ENCODE data around the gene EFNA2. TPM values are rescaled to one million over a fixed set of nuclear protein-coding genes. Genes with fewer than 3 reads are reported as not detected.

The EFNA2 gene
- polyA plus RNA-seq, 1 of the 3 experiments (the other 2 are of a cell fraction), result 1.1 TPM

DNA sequence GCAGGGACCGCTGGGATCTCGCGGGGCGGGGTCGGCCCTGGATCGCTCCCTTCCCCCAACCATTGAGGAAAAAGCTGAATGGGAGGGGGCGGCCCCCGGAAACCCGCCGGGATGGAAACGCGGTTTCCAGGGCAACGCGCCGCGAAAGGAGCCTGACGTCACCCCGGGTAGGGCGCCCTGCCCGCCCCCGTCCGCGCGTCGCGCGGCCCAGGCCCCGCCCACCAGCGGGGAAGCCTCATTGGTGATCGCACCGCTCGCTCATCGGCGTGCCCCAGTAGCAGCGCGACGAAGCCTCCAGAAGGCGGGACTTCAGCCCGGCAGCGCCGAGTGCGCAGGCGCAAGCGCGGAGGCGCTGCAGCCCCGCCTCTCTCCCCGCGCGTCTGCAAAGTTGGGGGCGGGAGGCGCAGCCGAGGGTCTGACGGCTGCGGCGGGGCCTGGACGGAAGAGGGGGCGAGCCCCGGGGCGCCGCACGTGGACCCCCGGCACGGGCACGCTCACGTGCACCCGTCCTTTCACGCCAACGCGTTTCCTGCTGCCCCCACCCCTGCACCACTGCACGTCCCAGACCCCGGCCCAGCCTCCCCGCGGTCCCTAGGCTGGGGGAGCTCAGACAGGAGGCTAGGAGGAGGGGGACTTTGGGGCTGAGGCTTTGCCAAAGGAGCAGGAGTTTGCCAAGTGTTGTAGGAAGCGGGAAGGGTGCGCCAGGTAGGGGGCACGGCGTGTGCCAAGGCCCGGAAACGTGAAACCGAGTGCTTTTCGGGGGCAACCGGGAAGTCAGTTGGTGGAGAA lies 24.7 kb upstream of the EFNA2 start (continued):
- TF ChIP-seq REST (IDR thresholded peaks at IDR 0.05; ENCODE audit: low read depth, low read length) (no peak), NFIC (IDR thresholded peaks at IDR 0.05; ENCODE audit: borderline replicate concordance) (no peak), YY1 (IDR thresholded peaks at IDR 0.05; ENCODE audit: low read depth) (no peak), TAF1 (IDR thresholded peaks at IDR 0.05; ENCODE audit: borderline replicate concordance, low read depth, low read length) (no peak), FOXJ3 (CRISPR knock-in tag; IDR thresholded peaks at IDR 0.05) (no peak), SIN3A (IDR thresholded peaks at IDR 0.05; ENCODE audit: borderline replicate concordance, low read depth, low read length) (peak; percentile 64; the same call in 1 of the 2 replicates), NRF1 (IDR thresholded peaks at IDR 0.05; ENCODE audit: low read depth, low read length) (peak; percentile 85), MEF2A (IDR thresholded peaks at IDR 0.05; ENCODE audit: borderline replicate concordance, low read depth) (no peak), GATA2 (CRISPR knock-in tag; IDR thresholded peaks at IDR 0.05) (no peak), MXI1 (IDR thresholded peaks at IDR 0.05; ENCODE audit: low read depth, low read length) (peak; percentile 74), TCF12 (IDR thresholded peaks at IDR 0.05) (no peak), RAD21 (IDR thresholded peaks at IDR 0.05; ENCODE audit: low read length) (no peak), TEAD4 (IDR thresholded peaks at IDR 0.05; ENCODE audit: borderline replicate concordance, insufficient read depth) (no peak)
- TF ChIP-seq, protein P1, sequence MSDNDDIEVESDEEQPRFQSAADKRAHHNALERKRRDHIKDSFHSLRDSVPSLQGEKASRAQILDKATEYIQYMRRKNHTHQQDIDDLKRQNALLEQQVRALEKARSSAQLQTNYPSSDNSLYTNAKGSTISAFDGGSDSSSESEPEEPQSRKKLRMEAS (IDR thresholded peaks at IDR 0.05; ENCODE audit: low read depth), result peak; percentile 36; the same call in 1 of the 2 replicates
- TF ChIP-seq, protein P2, sequence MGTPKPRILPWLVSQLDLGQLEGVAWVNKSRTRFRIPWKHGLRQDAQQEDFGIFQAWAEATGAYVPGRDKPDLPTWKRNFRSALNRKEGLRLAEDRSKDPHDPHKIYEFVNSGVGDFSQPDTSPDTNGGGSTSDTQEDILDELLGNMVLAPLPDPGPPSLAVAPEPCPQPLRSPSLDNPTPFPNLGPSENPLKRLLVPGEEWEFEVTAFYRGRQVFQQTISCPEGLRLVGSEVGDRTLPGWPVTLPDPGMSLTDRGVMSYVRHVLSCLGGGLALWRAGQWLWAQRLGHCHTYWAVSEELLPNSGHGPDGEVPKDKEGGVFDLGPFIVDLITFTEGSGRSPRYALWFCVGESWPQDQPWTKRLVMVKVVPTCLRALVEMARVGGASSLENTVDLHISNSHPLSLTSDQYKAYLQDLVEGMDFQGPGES (IDR thresholded peaks at IDR 0.05; ENCODE audit: low read depth, low read length), result peak; percentile 85
- TF ChIP-seq, protein P3, sequence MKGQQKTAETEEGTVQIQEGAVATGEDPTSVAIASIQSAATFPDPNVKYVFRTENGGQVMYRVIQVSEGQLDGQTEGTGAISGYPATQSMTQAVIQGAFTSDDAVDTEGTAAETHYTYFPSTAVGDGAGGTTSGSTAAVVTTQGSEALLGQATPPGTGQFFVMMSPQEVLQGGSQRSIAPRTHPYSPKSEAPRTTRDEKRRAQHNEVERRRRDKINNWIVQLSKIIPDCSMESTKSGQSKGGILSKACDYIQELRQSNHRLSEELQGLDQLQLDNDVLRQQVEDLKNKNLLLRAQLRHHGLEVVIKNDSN (IDR thresholded peaks at IDR 0.05; ENCODE audit: borderline replicate concordance, low read depth), result no peak

Data from SK-N-SH (cell line).